Glutamatergic neuron (in vitro differentiated cells): ENCODE results near the gene C15orf39. TPM values are rescaled to one million over a fixed set of nuclear protein-coding genes. Genes with fewer than 3 reads are reported as not detected.

Experiments used
- DNase-seq: peaks from one replicate; pipeline ENCODE4 v3.0.0; 2022
- H3K27ac Mint-ChIP-seq: one replicate; pipeline ENCODE4 v1.8.0; 2020; ENCODE audit warnings: mild to moderate bottlenecking, mixed read lengths, inconsistent platforms; ENCODE audit not compliant: unreplicated experiment
- H3K27me3 Mint-ChIP-seq: one replicate; pipeline ENCODE4 v1.8.0; 2020; ENCODE audit warnings: mild to moderate bottlenecking, moderate library complexity, mixed read lengths, inconsistent platforms; ENCODE audit not compliant: unreplicated experiment
- H3K36me3 Mint-ChIP-seq: one replicate; pipeline ENCODE4 v1.8.0; 2020; ENCODE audit warnings: mild to moderate bottlenecking, mixed read lengths, inconsistent platforms; ENCODE audit not compliant: unreplicated experiment
- H3K4me1 Mint-ChIP-seq: one replicate; pipeline ENCODE4 v1.8.0; 2020; ENCODE audit warnings: mild to moderate bottlenecking, low read depth, mixed read lengths, inconsistent platforms; ENCODE audit not compliant: unreplicated experiment
- H3K4me3 Mint-ChIP-seq: one replicate; pipeline ENCODE4 v1.8.0; 2020; ENCODE audit warnings: mild to moderate bottlenecking, mixed read lengths, inconsistent platforms; ENCODE audit not compliant: unreplicated experiment
- H3K9me3 Mint-ChIP-seq: one replicate; pipeline ENCODE4 v1.8.0; 2020; ENCODE audit warnings: mild to moderate bottlenecking, moderate library complexity, mixed read lengths, inconsistent platforms; ENCODE audit not compliant: unreplicated experiment
- total RNA-seq: library from RNA; stranded (reverse); fragmentation: NEBNext Ultra II Directional; extraction: Animal tissue kit (Norgen Biotek cat#: 25700); gene quantifications from one replicate; pipeline ENCODE4 v1.2.1, GENCODE V29; 2021; ENCODE audit not compliant: unreplicated experiment
- TF ChIP-seq, protein P1 (sequence below): fragments of 200-600 bp; sonication (generic); IDR thresholded peaks from one replicate; pipeline ENCODE4 v1.5.0; 2021; ENCODE audit not compliant: partially characterized antibody, unreplicated experiment

The C15orf39 gene
- total RNA-seq, 1 donor from 2014 or later: 9.0 TPM

GRCh38 chr15:75233504-75234190 is 32.0 kb downstream of the C15orf39 start:
- TF ChIP-seq, protein P1, sequence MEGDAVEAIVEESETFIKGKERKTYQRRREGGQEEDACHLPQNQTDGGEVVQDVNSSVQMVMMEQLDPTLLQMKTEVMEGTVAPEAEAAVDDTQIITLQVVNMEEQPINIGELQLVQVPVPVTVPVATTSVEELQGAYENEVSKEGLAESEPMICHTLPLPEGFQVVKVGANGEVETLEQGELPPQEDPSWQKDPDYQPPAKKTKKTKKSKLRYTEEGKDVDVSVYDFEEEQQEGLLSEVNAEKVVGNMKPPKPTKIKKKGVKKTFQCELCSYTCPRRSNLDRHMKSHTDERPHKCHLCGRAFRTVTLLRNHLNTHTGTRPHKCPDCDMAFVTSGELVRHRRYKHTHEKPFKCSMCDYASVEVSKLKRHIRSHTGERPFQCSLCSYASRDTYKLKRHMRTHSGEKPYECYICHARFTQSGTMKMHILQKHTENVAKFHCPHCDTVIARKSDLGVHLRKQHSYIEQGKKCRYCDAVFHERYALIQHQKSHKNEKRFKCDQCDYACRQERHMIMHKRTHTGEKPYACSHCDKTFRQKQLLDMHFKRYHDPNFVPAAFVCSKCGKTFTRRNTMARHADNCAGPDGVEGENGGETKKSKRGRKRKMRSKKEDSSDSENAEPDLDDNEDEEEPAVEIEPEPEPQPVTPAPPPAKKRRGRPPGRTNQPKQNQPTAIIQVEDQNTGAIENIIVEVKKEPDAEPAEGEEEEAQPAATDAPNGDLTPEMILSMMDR: no peak
- H3K4me1 Mint-ChIP-seq: no peaks in the 10 kb centered on the region
- H3K9me3 Mint-ChIP-seq: peaks cover 3% of the 10 kb centered on the region
- H3K27ac Mint-ChIP-seq: no peak overlapping the region
- H3K27me3 Mint-ChIP-seq: peaks cover 13% of the 10 kb centered on the region
- peak; percentile 4 for DNase-seq
- no peak overlapping the region for H3K4me3 Mint-ChIP-seq
- H3K36me3 Mint-ChIP-seq: no peaks in the 10 kb centered on the region

GRCh38 chr15:75234191-75234810 is 32.6 kb downstream of the C15orf39 start:
- no peak overlapping the region for H3K4me3 Mint-ChIP-seq
- DNase-seq: peak; percentile 7
- TF ChIP-seq, protein P1: no peak
- no peaks in the 10 kb centered on the region for H3K4me1 Mint-ChIP-seq
- peaks cover 13% of the 10 kb centered on the region for H3K27me3 Mint-ChIP-seq
- H3K9me3 Mint-ChIP-seq: peaks cover 3% of the 10 kb centered on the region
- H3K36me3 Mint-ChIP-seq: no peaks in the 10 kb centered on the region
- H3K27ac Mint-ChIP-seq: no peak overlapping the region

DNA sequence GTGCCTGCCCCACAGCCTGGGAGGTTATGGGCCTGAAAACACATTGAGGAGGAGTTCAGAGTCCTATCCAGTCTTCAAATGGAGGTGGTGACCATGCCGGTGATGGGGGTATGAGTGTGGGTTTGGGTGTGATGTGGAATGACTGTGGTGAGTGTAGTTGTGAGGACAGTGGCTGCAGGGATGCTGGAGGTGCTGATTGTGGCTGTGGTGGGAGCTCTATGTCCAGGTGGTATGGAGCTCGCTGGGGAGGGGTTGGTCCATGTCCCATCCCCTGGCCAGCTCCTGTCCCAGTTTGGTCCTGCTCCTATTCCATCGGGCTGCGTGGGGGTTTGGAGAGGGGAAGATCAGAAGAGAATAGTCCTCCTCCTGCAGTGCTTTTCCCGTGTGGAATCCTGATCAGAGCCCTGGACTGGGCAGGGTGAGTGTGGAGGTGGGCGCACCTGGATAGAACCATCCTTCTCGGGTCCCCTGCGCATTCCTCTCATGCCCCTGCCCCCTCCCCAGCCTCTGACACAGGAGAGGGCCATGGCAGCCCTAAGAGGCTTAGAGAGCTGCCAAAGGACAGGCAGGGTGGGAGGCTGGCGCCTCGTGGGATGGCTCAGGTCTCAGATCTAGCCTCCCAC is 33.5 kb downstream of the C15orf39 start:
- no peak overlapping the region for H3K27ac Mint-ChIP-seq
- H3K4me3 Mint-ChIP-seq: no peak overlapping the region
- H3K36me3 Mint-ChIP-seq: no peaks in the 10 kb centered on the region
- no peaks in the 10 kb centered on the region for H3K4me1 Mint-ChIP-seq
- TF ChIP-seq, protein P1: no peak
- H3K9me3 Mint-ChIP-seq: peaks cover 3% of the 10 kb centered on the region
- DNase-seq: peak; percentile 12
- H3K27me3 Mint-ChIP-seq: peaks cover 17% of the 10 kb centered on the region

DNA sequence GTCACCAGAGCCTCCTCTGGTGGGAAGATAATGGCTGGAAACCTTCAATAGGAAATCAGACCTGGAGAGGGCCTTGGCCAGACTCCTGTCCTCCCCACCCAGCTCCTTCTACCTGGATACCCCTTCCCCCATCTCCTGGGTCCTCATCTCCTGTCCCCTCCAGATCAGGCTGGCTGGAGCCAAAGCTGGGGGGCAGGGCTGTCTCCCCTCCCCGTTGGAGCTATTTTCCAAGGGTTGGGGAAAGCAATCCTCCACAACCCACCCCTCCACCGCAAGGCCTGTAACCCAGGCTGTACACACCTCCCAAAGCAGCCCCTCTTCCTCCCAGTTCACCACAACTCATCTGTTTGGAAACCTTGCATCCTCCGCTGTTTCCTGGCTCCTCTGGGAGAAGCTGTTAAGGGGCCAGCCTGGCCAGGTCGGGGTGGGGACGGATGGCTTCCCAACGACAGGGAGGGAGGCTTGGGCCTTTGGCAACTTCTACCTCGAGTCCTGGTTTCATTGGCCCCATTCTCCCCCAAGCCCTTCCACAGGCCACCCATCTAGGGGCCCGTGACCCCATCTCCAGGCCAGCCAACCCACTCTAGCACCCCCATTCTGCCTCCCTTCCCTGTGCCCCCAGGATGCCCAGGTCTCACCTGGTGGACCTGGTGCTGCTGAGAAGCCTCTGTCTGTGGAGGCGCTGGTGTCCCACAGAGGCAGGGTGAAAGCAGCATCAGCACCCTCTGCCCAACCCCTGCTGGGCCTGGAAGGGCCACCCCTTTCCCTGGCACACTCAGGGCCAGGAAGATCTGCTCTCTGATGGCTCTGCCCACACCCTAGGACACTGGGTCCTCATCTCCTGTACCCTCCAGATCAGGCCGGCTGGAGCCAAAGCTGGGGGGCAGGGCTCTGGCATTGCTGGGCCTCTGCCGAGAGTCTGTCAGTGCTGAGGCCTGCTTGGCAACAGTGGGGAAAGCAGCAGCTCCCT is 34.4 kb downstream of the C15orf39 start:
- peak; percentile 4 for DNase-seq
- H3K4me1 Mint-ChIP-seq: no peaks in the 10 kb centered on the region
- no peak overlapping the region for H3K4me3 Mint-ChIP-seq
- peaks cover 3% of the 10 kb centered on the region for H3K9me3 Mint-ChIP-seq
- H3K36me3 Mint-ChIP-seq: no peaks in the 10 kb centered on the region
- H3K27me3 Mint-ChIP-seq: peaks cover 17% of the 10 kb centered on the region
- H3K27ac Mint-ChIP-seq: no peak overlapping the region
- TF ChIP-seq, protein P1: no peak
